ENCODE measurements around the gene KRT81.

- no peak for TF ChIP-seq POLR2A (IDR thresholded peaks at IDR 0.05)
- TF ChIP-seq CTCF (IDR thresholded peaks at IDR 0.05) = no peak
These were observed 53.0 kb downstream of the KRT81 start for GRCh38 chr12:52238207-52238840.

Data from prostate gland (tissue), 2 donors.